ENCODE data around the gene WNT3A.

The WNT3A gene

GRCh38 chr1:228087771-228088251 lies 81.0 kb downstream of the WNT3A start:
- Histone ChIP-seq H3K4me3 (replicated peaks; ENCODE audit: low read depth, low read length) (no peak overlapping the region), H3K36me3 (ENCODE audit: control insufficient read depth, insufficient read depth, low read length) (peaks cover 24% of the 10 kb centered on the region), H3K27me3 (replicated peaks; ENCODE audit: control insufficient read depth, insufficient read depth, low read length) (no peaks in the 10 kb centered on the region)
- DNase-seq (ENCODE audit: extremely low read depth, insufficient read length): no peak
- TF ChIP-seq CTCF (IDR thresholded peaks at IDR 0.05; ENCODE audit: insufficient read depth, low read length, poor library complexity, severe bottlenecking): no peak

GRCh38 chr1:228088586-228089498 lies 82.0 kb downstream of the WNT3A start:
- H3K4me3 ChIP-seq (replicated peaks; ENCODE audit: low read depth, low read length): no peak overlapping the region
- no peak for TF ChIP-seq CTCF (IDR thresholded peaks at IDR 0.05; ENCODE audit: insufficient read depth, low read length, poor library complexity, severe bottlenecking)
- H3K27me3 ChIP-seq (replicated peaks; ENCODE audit: control insufficient read depth, insufficient read depth, low read length): no peaks in the 10 kb centered on the region
- DNase-seq (ENCODE audit: extremely low read depth, insufficient read length): no peak
- peaks cover 30% of the 10 kb centered on the region for H3K36me3 ChIP-seq (ENCODE audit: control insufficient read depth, insufficient read depth, low read length)

- H3K4me3 ChIP-seq (replicated peaks; ENCODE audit: low read depth, low read length): no peak overlapping the region
- no peak for TF ChIP-seq CTCF (IDR thresholded peaks at IDR 0.05; ENCODE audit: insufficient read depth, low read length, poor library complexity, severe bottlenecking)
- peaks cover 33% of the 10 kb centered on the region for H3K36me3 ChIP-seq (ENCODE audit: control insufficient read depth, insufficient read depth, low read length)
- DNase-seq (ENCODE audit: extremely low read depth, insufficient read length): no peak
- H3K27me3 ChIP-seq (replicated peaks; ENCODE audit: control insufficient read depth, insufficient read depth, low read length): no peaks in the 10 kb centered on the region
These were observed 83.0 kb downstream of the WNT3A start for GRCh38 chr1:228089519-228090380.

- no peak for DNase-seq (ENCODE audit: extremely low read depth, insufficient read length)
- no peak overlapping the region for H3K4me3 ChIP-seq (replicated peaks; ENCODE audit: low read depth, low read length)
- no peak for TF ChIP-seq CTCF (IDR thresholded peaks at IDR 0.05; ENCODE audit: insufficient read depth, low read length, poor library complexity, severe bottlenecking)
- H3K27me3 ChIP-seq (replicated peaks; ENCODE audit: control insufficient read depth, insufficient read depth, low read length): no peaks in the 10 kb centered on the region
- peaks cover 33% of the 10 kb centered on the region for H3K36me3 ChIP-seq (ENCODE audit: control insufficient read depth, insufficient read depth, low read length)
These were observed 83.8 kb downstream of the WNT3A start for GRCh38 chr1:228090613-228091081.

GRCh38 chr1:228091084-228091483 lies 84.3 kb downstream of the WNT3A start:
- DNase-seq (ENCODE audit: extremely low read depth, insufficient read length): no peak
- Histone ChIP-seq H3K4me3 (replicated peaks; ENCODE audit: low read depth, low read length) (no peak overlapping the region), H3K27me3 (replicated peaks; ENCODE audit: control insufficient read depth, insufficient read depth, low read length) (no peaks in the 10 kb centered on the region), H3K36me3 (ENCODE audit: control insufficient read depth, insufficient read depth, low read length) (peaks cover 33% of the 10 kb centered on the region)
- no peak for TF ChIP-seq CTCF (IDR thresholded peaks at IDR 0.05; ENCODE audit: insufficient read depth, low read length, poor library complexity, severe bottlenecking)

Data from GM06990 (cell line).